ENCODE data around the gene VAPB.

- no peak for TF ChIP-seq CREB1 (CRISPR knock-in tag; IDR thresholded peaks at IDR 0.05)
- TF ChIP-seq ZBTB21 (CRISPR knock-in tag; IDR thresholded peaks at IDR 0.05; ENCODE audit: borderline replicate concordance) = no peak
- no peak for TF ChIP-seq CTCF (IDR thresholded peaks at IDR 0.05)
- no peak for TF ChIP-seq FOXJ3 (CRISPR knock-in tag; IDR thresholded peaks at IDR 0.05; ENCODE audit: borderline replicate concordance)
- no peak for TF ChIP-seq ETV6 (CRISPR knock-in tag; IDR thresholded peaks at IDR 0.05)
- TF ChIP-seq ATF3 (CRISPR knock-in tag; conservative IDR thresholded peaks at IDR 0.05) = no peak
- TF ChIP-seq TCF7 (CRISPR knock-in tag; IDR thresholded peaks at IDR 0.05; ENCODE audit: low read depth) = no peak
- no peak for TF ChIP-seq ZNF263 (CRISPR knock-in tag; IDR thresholded peaks at IDR 0.05; ENCODE audit: low read depth)
- TF ChIP-seq SP1 (CRISPR knock-in tag; conservative IDR thresholded peaks at IDR 0.05) = no peak
Measured at GRCh38 chr20:58473453-58474425, 84.7 kb downstream of the VAPB start.

All from WTC11 (cell line).